ENCODE measurements around the gene NKX6-1.

The NKX6-1 gene

GRCh38 chr4:84498935-84499623 lies at the start of gene NKX6-1:
NKX6-1 (minus strand) TSS chr4:84499292; CDS start chr4:84498228, 1,064 bp downstream.
- no peak for DNase-seq

- no peak for DNase-seq
Observed at GRCh38 chr4:84547211-84547610, 48.1 kb upstream of the NKX6-1 start.

- DNase-seq, result no peak
Observed at GRCh38 chr4:84545093-84545492, 46.0 kb upstream of the NKX6-1 start.

GRCh38 chr4:84535901-84536300 lies 36.8 kb upstream of the NKX6-1 start:
- no peak for DNase-seq

GRCh38 chr4:84531689-84532088 lies 32.6 kb upstream of the NKX6-1 start:
- DNase-seq, result no peak

GRCh38 chr4:84530871-84531270 lies 31.8 kb upstream of the NKX6-1 start:
- DNase-seq, result no peak

- no peak for DNase-seq
Observed at GRCh38 chr4:84530454-84530853, 31.4 kb upstream of the NKX6-1 start.

- no peak for DNase-seq
Observed at GRCh38 chr4:84529169-84529751, 30.2 kb upstream of the NKX6-1 start.

- no peak for DNase-seq
Observed at GRCh38 chr4:84527391-84527790, 28.3 kb upstream of the NKX6-1 start.

- DNase-seq, result no peak
Observed at GRCh38 chr4:84515075-84515474, 16.0 kb upstream of the NKX6-1 start.

GRCh38 chr4:84512277-84512676 lies 13.2 kb upstream of the NKX6-1 start:
- no peak for DNase-seq

- DNase-seq, result no peak
Observed at GRCh38 chr4:84511703-84512102, 12.6 kb upstream of the NKX6-1 start.

- DNase-seq, result no peak
Observed at GRCh38 chr4:84507941-84508340, 8.8 kb upstream of the NKX6-1 start.

GRCh38 chr4:84504821-84505220 lies 5.7 kb upstream of the NKX6-1 start:
- DNase-seq, result no peak

GRCh38 chr4:84503495-84504437 lies 4.7 kb upstream of the NKX6-1 start:
- DNase-seq, result no peak

GRCh38 chr4:84502955-84503373 lies 3.9 kb upstream of the NKX6-1 start:
- no peak for DNase-seq

- no peak for DNase-seq
Observed at GRCh38 chr4:84502333-84502954, 3.4 kb upstream of the NKX6-1 start.

GRCh38 chr4:84501721-84502267 lies 2.7 kb upstream of the NKX6-1 start:
- no peak for DNase-seq

- no peak for DNase-seq
Observed at GRCh38 chr4:84501202-84501503, 2.1 kb upstream of the NKX6-1 start.

- no peak for DNase-seq
Observed at GRCh38 chr4:84500386-84501201, 1.5 kb upstream of the NKX6-1 start.

- DNase-seq, result no peak
Observed at GRCh38 chr4:84499624-84499982, 511 bp upstream of the NKX6-1 start.

GRCh38 chr4:84498203-84498934 lies 723 bp downstream of the NKX6-1 start:
- DNase-seq, result no peak
